Neural cell (in vitro differentiated cells): ENCODE measurements around the gene GTF2B. TPM values are rescaled to one million over a fixed set of nuclear protein-coding genes. Genes with fewer than 3 reads are reported as not detected.

ENCODE experiments used
- H2AFZ ChIP-seq: fragments of 200-600, 300-800 bp; sonication (generic), shearing (Covaris generic); 2 replicates; pipeline ENCODE4 v1.6.0; 2014; ENCODE audit warnings: low read depth, mild to moderate bottlenecking, antibody characterized with exemption, low read length, moderate library complexity
- H3F3A ChIP-seq: fragments of 200-600 bp; shearing (Covaris generic); 2 replicates; pipeline ENCODE4 v1.6.1; 2016; ENCODE audit warnings: mild to moderate bottlenecking, moderate library complexity, mixed read lengths, antibody characterized with exemption, low read length; ENCODE audit not compliant: insufficient read depth, poor library complexity, severe bottlenecking
- H3K27ac ChIP-seq: fragments of 200-600, 300-800 bp; sonication (generic), shearing (Covaris generic); 2 replicates; pipeline ENCODE4 v1.5.1; 2014; ENCODE audit warnings: mild to moderate bottlenecking, low read length, moderate library complexity
- H3K27me3 ChIP-seq: fragments of 300-800, 200-600 bp; sonication (generic), shearing (Covaris generic); 2 replicates; pipeline ENCODE4 v1.6.0; 2014; ENCODE audit warnings: mild to moderate bottlenecking, low read depth, low read length, moderate library complexity; ENCODE audit not compliant: insufficient read depth
- H3K36me3 ChIP-seq: fragments of 300-800, 200-600 bp; sonication (generic), shearing (Covaris generic); 2 replicates; pipeline ENCODE4 v1.5.1; 2014; ENCODE audit warnings: mild to moderate bottlenecking, antibody characterized with exemption, low read length, moderate library complexity; ENCODE audit not compliant: insufficient read depth
- H3K4me2 ChIP-seq: fragments of 300-800, 200-600 bp; sonication (generic), shearing (Covaris generic); 2 replicates; pipeline ENCODE4 v1.6.0; 2014; ENCODE audit warnings: mild to moderate bottlenecking, low read length
- H3K4me3 ChIP-seq: fragments of 300-800, 200-600 bp; sonication (generic), shearing (Covaris generic); 2 replicates; pipeline ENCODE4 v1.5.1; 2014; ENCODE audit warnings: mild to moderate bottlenecking, low read length, moderate library complexity
- H3K79me2 ChIP-seq: fragments of 200-600 bp; shearing (Covaris generic); replicated peaks from 2 replicates; pipeline ENCODE4 v1.6.0; 2014; ENCODE audit warnings: mild to moderate bottlenecking, low read length, moderate library complexity; ENCODE audit not compliant: insufficient read depth
- H3K9ac ChIP-seq: fragments of 300-800, 200-600 bp; sonication (generic), shearing (Covaris generic); 2 replicates; pipeline ENCODE4 v1.6.1; 2016; ENCODE audit warnings: mild to moderate bottlenecking, low read length, mixed read lengths
- H3K9me2 ChIP-seq: fragments of 200-600 bp; shearing (Covaris generic); 2 replicates; pipeline ENCODE4 v1.6.1; 2016; ENCODE audit warnings: mild to moderate bottlenecking, low read length, mixed read lengths; ENCODE audit not compliant: insufficient read depth
- H3K9me3 ChIP-seq: fragments of 200-600, 300-800 bp; sonication (generic), shearing (Covaris generic); 2 replicates; pipeline ENCODE4 v1.6.1; 2016; ENCODE audit warnings: mild to moderate bottlenecking, mixed run types, low read length, moderate library complexity, mixed read lengths
- H4K20me1 ChIP-seq: fragments of 200-600 bp; shearing (Covaris generic); 2 replicates; pipeline ENCODE4 v1.6.1; 2016; ENCODE audit warnings: mild to moderate bottlenecking, mixed run types; ENCODE audit not compliant: insufficient read depth
- EP300 ChIP-seq: fragments of 450-650 bp; conservative IDR thresholded peaks from 2 replicates; pipeline ENCODE4 v1.6.1; 2014; ENCODE audit warnings: antibody characterized with exemption, mild to moderate bottlenecking, moderate library complexity; ENCODE audit not compliant: poor library complexity, severe bottlenecking
- EZH2 ChIP-seq: fragments of 200-600, 300-800 bp; shearing (Covaris generic), sonication (generic); IDR thresholded peaks from 2 replicates; pipeline ENCODE4 v1.6.1; 2014; ENCODE audit warnings: antibody characterized with exemption, low read length, borderline replicate concordance, mild to moderate bottlenecking; ENCODE audit not compliant: insufficient read depth, poor library complexity, severe bottlenecking
- MXI1 ChIP-seq: fragments of 450-650 bp; conservative IDR thresholded peaks from 2 replicates; pipeline ENCODE4 v1.6.1; 2014; ENCODE audit warnings: antibody characterized with exemption, mild to moderate bottlenecking; ENCODE audit not compliant: poor library complexity, severe bottlenecking
- POLR2AphosphoS5 ChIP-seq: IDR thresholded peaks from 2 replicates; pipeline ENCODE4 v1.6.1; 2012
- RAD21 ChIP-seq: fragments of 450-650 bp; conservative IDR thresholded peaks from 2 replicates; pipeline ENCODE4 v1.6.1; 2014; ENCODE audit warnings: antibody characterized with exemption, mild to moderate bottlenecking, moderate library complexity
- SMC3 ChIP-seq: fragments of 450-650 bp; conservative IDR thresholded peaks from 2 replicates; pipeline ENCODE4 v1.6.1; 2014; ENCODE audit warnings: antibody characterized with exemption, mild to moderate bottlenecking, moderate library complexity; ENCODE audit not compliant: poor library complexity
- TAF1 ChIP-seq: IDR thresholded peaks from 2 replicates; pipeline ENCODE4 v1.6.1; 2012; ENCODE audit warnings: low read depth
- polyA plus RNA-seq: library from polyadenylated mRNA; depleted of rRNA; stranded (reverse); fragments of >200 nt; gene quantifications from 2 replicates; pipeline ENCODE4 v1.2.3, GENCODE V29; 2014
- TF ChIP-seq, protein P1 (sequence below): IDR thresholded peaks from 2 replicates; pipeline ENCODE4 v1.6.1; 2012; ENCODE audit warnings: borderline replicate concordance
- TF ChIP-seq, protein P2 (sequence below): fragments of 450-650 bp; IDR thresholded peaks from 2 replicates; pipeline ENCODE4 v1.5.1; 2014; ENCODE audit warnings: antibody characterized with exemption, mild to moderate bottlenecking, moderate library complexity; ENCODE audit not compliant: poor library complexity, severe bottlenecking

Gene GTF2B
- polyA plus RNA-seq, 1 donor from 2014 or later: 129 TPM

DNA sequence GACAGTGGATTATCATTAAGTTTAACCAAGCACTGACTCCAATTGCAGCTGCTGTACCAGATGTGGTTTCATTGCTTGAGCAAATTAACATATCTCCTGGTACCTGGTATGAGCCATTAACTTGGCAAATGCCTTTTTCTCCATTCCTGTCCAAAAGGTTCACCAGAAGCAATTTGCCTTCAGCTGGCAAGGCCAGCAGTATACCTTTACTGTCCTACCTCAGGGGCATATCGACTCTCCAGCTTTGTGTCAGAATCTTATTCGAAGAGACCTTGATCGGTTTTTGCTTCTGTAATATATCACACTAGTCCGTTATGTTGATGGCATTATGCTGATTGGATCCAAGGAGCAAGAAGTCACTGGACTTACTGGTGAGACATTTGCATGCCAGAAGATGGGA, 9.5 kb upstream of the GTF2B start:
- Histone ChIP-seq H3F3A (no peaks in the 10 kb centered on the region), H4K20me1 (no peaks in the 10 kb centered on the region), H3K27me3 (no peaks in the 10 kb centered on the region), H3K9me3 (no peaks in the 10 kb centered on the region), H3K9me2 (no peaks in the 10 kb centered on the region), H3K4me3 (no peak overlapping the region), H3K4me2 (no peak overlapping the region), H3K79me2 (no peaks in the 10 kb centered on the region), H3K9ac (no peak overlapping the region), H2AFZ (no peak overlapping the region), H3K36me3 (no peaks in the 10 kb centered on the region), H3K27ac (no peak overlapping the region)
- TF ChIP-seq SMC3 (no peak), TAF1 (no peak), EP300 (no peak), RAD21 (no peak), MXI1 (no peak), POLR2AphosphoS5 (no peak), EZH2 (no peak)
- TF ChIP-seq, protein P1, sequence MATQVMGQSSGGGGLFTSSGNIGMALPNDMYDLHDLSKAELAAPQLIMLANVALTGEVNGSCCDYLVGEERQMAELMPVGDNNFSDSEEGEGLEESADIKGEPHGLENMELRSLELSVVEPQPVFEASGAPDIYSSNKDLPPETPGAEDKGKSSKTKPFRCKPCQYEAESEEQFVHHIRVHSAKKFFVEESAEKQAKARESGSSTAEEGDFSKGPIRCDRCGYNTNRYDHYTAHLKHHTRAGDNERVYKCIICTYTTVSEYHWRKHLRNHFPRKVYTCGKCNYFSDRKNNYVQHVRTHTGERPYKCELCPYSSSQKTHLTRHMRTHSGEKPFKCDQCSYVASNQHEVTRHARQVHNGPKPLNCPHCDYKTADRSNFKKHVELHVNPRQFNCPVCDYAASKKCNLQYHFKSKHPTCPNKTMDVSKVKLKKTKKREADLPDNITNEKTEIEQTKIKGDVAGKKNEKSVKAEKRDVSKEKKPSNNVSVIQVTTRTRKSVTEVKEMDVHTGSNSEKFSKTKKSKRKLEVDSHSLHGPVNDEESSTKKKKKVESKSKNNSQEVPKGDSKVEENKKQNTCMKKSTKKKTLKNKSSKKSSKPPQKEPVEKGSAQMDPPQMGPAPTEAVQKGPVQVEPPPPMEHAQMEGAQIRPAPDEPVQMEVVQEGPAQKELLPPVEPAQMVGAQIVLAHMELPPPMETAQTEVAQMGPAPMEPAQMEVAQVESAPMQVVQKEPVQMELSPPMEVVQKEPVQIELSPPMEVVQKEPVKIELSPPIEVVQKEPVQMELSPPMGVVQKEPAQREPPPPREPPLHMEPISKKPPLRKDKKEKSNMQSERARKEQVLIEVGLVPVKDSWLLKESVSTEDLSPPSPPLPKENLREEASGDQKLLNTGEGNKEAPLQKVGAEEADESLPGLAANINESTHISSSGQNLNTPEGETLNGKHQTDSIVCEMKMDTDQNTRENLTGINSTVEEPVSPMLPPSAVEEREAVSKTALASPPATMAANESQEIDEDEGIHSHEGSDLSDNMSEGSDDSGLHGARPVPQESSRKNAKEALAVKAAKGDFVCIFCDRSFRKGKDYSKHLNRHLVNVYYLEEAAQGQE: no peak
- TF ChIP-seq, protein P2, sequence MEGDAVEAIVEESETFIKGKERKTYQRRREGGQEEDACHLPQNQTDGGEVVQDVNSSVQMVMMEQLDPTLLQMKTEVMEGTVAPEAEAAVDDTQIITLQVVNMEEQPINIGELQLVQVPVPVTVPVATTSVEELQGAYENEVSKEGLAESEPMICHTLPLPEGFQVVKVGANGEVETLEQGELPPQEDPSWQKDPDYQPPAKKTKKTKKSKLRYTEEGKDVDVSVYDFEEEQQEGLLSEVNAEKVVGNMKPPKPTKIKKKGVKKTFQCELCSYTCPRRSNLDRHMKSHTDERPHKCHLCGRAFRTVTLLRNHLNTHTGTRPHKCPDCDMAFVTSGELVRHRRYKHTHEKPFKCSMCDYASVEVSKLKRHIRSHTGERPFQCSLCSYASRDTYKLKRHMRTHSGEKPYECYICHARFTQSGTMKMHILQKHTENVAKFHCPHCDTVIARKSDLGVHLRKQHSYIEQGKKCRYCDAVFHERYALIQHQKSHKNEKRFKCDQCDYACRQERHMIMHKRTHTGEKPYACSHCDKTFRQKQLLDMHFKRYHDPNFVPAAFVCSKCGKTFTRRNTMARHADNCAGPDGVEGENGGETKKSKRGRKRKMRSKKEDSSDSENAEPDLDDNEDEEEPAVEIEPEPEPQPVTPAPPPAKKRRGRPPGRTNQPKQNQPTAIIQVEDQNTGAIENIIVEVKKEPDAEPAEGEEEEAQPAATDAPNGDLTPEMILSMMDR: no peak

DNA sequence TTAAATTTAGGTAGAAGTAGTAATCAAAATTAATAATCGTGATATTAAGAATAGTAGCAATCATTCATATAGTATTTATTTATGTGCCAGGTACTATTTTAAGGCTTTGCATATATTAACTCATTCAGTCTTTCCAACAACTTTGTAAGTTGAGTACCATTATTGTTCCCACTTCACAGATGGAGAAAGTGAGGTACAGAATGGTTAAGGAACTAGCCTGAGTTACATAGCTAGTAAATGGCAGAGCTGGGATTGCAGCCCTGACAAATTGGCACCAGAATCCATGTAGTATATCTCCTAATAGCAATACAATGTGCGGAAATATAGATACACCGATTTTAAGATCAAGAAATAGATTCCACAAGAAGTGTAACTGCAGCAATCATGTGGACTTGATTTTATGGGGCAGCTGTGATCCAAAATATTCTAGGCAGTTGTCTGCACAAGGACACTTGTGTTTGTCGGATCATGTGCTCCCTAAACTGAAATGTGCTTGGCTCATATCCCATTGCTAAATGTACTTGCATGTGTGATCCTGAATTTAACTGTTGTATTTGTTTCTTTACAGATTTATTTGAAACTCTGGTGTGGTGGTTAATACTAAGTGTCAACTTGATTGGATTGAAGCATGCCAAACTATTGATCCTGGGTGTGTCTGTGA, 5.8 kb upstream of the GTF2B start:
- H4K20me1 ChIP-seq: no peaks in the 10 kb centered on the region
- no peak overlapping the region for H3K4me3 ChIP-seq
- no peaks in the 10 kb centered on the region for H3F3A ChIP-seq
- H3K4me2 ChIP-seq: no peak overlapping the region
- H3K9me3 ChIP-seq: no peaks in the 10 kb centered on the region
- H3K27ac ChIP-seq: no peak overlapping the region
- H3K9me2 ChIP-seq: no peaks in the 10 kb centered on the region
- no peaks in the 10 kb centered on the region for H3K36me3 ChIP-seq
- H2AFZ ChIP-seq: no peak overlapping the region
- H3K27me3 ChIP-seq: no peaks in the 10 kb centered on the region
- no peak overlapping the region for H3K9ac ChIP-seq
- TF ChIP-seq, protein P1: no peak
- TF ChIP-seq MXI1 (no peak), TAF1 (no peak), POLR2AphosphoS5 (no peak), EZH2 (no peak)
- TF ChIP-seq, protein P2: no peak
- no peaks in the 10 kb centered on the region for H3K79me2 ChIP-seq
